GM20431 (cell line): ENCODE data around the gene PKLR.

Experiments
- in situ Hi-C: fragments of 300-500 bp; cut with MseI, MboI; formaldehyde crosslinking; loops from one replicate; pipeline ENCODE4 v1.15.0; 2020; ENCODE audit warnings: low sequenced_read_pairs; ENCODE audit not compliant: unreplicated experiment

The PKLR gene

GRCh38 chr1:155287987-155288543 is 13.2 kb downstream of the PKLR start:
- in situ Hi-C loops = no loop called here

DNA sequence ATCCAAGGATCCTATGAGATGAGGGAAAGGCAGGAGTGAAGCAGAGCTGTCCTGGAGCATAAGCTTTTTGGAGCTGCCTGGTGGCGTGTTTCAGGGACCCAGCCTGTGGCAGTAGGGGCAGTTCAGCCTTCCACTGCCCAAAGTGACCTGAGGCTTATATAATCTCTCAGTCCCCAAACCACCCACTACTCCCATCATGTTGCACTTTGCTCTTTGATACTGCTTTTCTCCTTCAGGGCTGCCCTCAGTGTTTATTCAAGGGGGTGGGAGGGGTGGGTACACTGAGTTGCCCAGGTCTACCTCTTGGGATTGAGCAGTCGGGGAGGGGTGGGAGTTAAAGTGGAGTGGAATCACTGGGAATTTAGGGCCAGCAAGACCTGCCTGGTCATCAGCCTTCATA is 14.7 kb downstream of the PKLR start:
- in situ Hi-C loops = no loop called here

DNA sequence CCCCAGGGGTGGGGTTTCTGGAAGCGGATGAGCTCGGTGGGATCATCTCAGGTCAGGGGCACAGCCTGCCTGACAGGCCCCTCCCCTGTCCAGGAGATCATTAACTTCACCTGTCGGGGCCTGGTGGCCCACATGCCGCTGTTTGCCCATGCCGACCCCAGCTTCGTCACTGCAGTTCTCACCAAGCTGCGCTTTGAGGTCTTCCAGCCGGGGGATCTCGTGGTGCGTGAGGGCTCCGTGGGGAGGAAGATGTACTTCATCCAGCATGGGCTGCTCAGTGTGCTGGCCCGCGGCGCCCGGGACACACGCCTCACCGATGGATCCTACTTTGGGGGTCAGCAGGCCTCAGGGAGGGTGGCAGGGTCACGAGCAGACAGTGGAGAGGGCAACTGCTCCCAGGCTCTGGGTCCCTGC is 15.6 kb downstream of the PKLR start:
- in situ Hi-C loops = no loop called here

GRCh38 chr1:155285063-155285462 is 16.2 kb downstream of the PKLR start:
- in situ Hi-C loops = no loop called here

- in situ Hi-C loops = no loop called here
These were observed 16.8 kb downstream of the PKLR start for GRCh38 chr1:155284476-155284875.

DNA sequence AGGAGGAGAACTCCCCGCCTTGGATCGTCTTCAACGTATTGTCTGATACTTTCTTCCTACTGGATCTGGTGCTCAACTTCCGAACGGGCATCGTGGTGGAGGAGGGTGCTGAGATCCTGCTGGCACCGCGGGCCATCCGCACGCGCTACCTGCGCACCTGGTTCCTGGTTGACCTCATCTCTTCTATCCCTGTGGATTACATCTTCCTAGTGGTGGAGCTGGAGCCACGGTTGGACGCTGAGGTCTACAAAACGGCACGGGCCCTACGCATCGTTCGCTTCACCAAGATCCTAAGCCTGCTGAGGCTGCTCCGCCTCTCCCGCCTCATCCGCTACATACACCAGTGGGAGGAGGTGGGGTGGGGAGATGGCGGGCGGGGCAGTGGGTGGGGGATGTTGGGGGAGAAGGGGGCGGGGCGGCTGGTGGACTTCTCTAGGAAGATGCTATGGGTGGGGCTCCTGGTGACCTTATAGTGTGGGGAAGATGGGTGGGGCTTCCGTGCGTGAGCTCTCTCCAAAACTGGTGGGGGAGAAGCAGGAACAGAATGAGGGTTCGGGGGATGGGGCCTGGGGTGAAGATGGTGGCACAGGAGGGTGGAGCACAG is 18.6 kb downstream of the PKLR start:
- in situ Hi-C loops = no loop called here

DNA sequence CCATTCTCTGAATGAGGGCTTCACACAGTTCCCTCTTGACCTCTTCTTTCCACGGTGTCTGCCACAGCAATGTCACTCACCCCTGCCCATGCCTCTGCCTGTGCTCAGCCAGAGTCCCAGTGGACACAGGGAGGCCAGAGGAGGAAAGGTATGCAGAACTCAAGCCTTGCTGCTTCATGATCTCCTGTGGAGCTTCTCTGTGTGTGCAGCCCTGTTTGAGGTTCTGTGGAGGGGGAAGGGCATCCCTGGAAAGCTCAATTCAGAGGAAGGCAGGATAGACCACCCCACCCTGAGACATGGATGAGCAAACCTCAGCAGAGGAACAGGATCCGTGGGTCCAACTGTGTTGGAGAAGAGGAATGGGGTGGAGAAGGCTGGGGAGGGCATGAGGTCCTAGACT is 22.0 kb downstream of the PKLR start:
- in situ Hi-C loops = no loop called here

- in situ Hi-C loops = no loop called here
These were observed 22.5 kb downstream of the PKLR start for GRCh38 chr1:155278689-155279160.

DNA sequence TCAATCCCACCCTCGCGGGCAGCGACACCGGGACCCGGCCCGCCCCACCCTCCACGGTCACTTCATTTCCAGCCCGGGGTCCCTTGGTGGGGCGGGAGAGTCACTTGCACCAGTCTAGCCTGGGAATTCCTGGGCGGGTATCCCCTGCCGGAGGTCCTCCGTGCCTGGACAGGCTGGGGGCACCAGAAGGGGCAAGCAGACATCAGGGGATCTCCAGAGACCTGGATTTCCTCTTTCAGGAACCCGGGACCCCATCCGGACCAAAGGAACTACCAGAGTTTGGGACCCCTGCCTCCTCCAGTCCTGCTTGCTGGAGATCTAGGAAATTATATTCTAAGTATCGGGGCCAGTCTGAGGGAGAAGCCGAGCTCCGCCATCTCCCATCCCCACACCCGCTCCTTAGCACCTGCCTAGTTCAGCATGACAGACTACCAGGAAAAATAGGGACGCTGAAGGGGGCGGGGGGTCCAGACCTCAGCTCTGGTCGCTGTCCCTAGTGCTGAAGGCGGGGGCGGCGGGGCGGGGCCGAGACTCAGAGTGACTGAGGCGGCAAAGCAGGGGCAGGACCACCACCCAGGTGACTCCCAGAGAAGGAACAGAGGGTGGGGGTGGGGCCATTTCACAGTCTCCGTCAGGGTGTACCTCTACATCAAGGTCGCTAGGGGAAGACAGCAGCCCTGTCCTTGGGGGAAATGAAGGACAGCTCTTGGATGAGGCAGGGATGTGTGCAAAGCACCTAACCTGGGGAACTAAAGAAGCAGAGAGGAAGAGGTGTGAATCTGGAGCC is 23.1 kb downstream of the PKLR start:
- in situ Hi-C loops = no loop called here

- in situ Hi-C loops = no loop called here
These were observed 24.0 kb downstream of the PKLR start, which contains the start of gene HCN3 for GRCh38 chr1:155277070-155277901. Gene HCN3, plus strand, starts transcription at chr1:155277463. Its CDS starts 128 bp downstream, at chr1:155277591.

DNA sequence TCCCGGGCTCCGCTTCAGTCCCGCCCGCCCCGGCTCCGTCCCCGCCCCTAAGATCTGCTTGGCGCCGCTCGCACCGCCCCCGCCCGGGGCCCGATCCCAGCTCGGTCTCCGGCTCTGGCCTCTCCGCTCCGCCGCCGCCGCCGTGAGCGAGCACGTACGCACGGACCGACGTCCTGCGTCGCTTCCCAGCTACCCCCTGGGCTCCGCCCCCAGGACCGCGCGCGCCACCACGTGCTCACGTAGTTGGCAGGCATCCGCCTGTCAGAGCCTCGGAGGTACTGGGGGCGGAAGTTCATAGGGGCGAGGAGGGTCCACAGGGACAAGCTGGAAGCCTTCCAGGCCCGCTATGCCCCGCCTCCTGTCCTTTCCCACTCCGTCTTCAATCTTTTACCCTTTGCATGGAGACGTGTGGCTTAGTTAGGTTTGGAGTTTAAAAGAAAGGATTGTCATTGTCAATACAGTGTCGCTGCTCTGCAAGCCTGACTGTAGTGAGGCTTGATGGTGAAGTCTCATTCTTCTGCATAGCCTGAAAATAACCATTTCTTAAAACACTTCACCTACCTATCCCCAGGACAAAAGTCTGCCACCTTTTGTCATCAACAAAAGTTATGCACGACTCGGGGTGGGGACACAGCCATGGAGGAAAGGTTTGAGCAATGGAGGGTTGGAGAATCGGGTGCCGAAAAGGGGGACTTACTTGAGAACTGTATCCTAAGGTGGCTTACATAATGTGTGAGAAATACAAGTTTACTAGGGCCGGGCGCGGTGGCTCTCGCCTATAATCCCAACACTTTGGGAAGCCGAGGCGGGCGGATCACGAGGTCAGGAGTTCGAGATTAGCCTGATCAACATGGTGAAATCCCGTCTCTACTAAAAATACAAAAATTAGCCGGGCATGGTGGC is 27.6 kb downstream of the PKLR start, which contains the start of gene CLK2:
CLK2 (minus strand) TSS at position 162 of the 903 bp plus-strand sequence. CDS start 2,527 bp downstream, outside the sequence.
- in situ Hi-C loops = no loop called here

- in situ Hi-C loops = no loop called here
These were observed 28.5 kb downstream of the PKLR start for GRCh38 chr1:155272466-155273342.

DNA sequence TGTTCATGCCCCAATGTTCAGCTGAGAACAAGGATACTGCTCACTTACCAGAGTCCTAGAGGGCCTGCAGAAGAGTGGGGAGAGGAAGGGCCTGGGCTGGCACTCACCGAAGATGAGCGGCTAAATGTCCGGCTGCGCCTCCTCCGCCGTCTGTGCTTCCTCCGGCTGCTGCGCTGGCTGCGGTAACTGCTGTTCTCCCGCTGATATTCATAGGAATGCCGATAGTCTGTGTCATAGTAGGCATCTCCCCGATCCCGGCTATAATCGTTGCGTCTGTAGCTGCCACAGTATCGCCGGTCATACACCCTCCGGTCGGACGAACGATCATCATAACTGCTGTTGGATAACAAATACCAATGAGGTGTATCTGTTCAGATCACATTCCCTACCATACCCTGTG is 31.9 kb downstream of the PKLR start:
- in situ Hi-C loops = no loop called here

DNA sequence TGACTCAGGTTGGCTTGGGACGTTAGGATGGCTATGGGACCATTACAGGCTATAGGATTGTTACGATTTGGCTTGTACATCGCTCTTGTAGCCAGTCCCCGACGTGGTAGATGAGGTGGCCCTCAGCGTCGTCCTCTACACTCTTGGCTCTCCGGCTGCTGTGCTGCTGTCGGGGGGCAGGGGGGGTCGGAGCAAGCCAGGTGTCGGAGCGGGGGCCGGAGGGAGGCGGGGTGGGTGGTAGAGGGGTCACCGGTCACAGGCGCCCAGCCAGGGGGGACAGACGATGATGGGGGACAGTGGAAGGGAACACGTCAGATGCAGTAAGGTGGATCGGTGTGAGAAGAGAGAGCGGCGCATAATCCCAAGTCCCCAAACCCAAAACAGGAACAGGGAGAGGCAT is 32.6 kb downstream of the PKLR start:
- in situ Hi-C loops = no loop called here

DNA sequence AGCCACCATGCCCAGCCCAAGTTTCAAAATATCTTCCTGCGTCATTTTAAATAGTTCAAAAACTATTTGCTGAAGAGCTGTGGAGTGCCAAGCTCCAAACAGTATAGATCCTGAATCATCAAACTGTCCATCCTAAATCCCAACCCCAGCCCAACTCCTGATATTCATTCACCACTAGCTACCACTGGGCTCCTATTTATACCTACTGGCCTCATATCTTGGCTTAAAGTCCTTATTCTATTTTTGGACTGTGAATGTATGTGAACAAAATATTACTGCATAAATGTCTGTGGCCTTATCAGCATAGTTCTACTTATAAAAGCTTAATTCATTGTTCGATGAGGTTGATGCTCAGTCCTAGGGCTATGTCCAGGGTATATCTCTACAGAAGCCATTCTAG is 33.9 kb downstream of the PKLR start:
- in situ Hi-C loops = no loop called here

DNA sequence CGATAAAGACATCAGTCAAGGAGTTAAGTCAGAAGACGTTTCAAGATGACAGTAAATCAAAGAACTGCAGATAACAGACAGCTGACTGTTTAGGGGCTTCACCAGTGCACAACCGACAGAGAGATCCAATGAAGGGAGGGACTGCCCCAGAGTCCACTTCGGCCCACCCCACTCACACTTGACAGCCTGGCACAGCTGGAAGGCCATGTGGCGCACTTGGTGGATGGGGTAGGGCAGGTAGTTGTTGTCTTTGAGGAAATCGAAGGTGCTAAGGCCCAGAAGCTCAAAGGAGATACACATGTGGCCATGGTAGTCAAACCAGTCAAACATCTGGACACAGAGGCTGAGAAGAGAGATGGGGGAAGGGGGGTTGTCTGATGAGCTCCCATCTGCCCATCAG is 34.7 kb downstream of the PKLR start:
- in situ Hi-C loops = no loop called here

DNA sequence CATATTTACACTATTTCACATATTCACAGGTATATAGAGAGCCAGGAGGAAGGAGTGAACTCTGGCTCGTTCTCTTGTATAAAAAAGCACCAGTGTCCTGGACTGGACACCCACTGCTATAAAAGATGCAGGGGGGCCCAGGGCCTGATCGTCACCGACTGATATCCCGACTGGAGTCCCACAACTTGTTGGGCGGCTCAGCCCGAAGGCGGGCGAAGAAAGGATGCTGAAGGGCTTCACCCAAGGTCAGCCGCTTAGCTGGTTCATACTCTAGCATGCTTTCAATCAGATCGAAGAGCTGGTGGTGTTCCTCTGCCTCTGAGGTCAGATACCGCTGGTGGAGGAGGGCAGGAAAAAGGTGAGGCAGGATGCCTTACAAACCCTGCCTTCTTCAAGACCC is 38.2 kb downstream of the PKLR start:
- in situ Hi-C loops = no loop called here

DNA sequence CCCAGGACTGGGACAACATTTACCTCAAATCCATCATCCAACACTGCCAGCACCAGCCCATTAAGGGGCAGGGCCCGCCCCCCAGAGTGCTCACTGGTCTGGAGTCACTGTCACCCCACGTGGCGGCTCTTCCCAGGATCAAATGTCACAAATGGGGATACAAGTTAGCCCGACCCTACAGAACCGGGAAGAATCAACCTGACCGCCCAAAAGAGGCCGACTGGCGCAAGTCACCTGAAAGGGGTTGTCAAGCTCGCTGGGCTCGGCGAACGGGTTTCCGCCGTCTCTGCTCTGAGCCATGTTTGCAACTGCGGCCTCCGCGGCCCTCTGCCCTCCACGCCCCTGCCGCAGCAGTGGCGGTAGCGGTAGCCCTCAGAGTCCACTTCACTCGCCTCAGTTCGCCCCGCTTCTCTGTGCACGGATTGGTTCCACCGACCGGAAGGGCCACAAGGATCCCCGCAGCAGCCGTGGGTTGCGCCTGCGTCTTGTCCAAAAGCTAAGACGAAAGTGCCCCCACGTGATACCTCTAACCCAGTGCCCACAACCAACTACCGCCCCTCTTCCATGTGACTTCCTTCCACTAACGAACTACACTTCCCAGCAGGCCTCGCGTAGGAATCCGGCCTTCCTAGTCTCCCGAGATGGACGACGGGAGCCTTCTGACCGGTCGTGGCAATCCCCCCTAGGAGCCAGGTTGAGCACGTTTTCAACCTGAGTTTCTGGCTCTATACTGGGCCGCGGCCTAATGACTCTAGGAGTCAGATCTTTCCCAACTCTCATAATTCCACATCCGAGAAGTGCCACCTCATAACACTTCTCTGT is 39.2 kb downstream of the PKLR start, which contains the start of gene SCAMP3:
SCAMP3 (minus strand) TSS at position 509 of the 822 bp plus-strand sequence; CDS start at position 300, 209 bp downstream.
- in situ Hi-C loops = no loop called here
